Astrocyte (in vitro differentiated cells and primary cell): ENCODE results near the gene ARPP21.

Experiments
- EZH2 ChIP-seq: IDR thresholded peaks from 2 replicates; pipeline ENCODE4 v1.6.1; 2012; ENCODE audit warnings: mild to moderate bottlenecking, low read length, inconsistent platforms; ENCODE audit not compliant: insufficient read depth
- TF ChIP-seq, protein P1 (sequence below): IDR thresholded peaks from 2 replicates; pipeline ENCODE4 v1.5.1; 2011; ENCODE audit warnings: low read depth, mild to moderate bottlenecking, inconsistent platforms, low read length, moderate library complexity; ENCODE audit not compliant: insufficient read depth

DNA sequence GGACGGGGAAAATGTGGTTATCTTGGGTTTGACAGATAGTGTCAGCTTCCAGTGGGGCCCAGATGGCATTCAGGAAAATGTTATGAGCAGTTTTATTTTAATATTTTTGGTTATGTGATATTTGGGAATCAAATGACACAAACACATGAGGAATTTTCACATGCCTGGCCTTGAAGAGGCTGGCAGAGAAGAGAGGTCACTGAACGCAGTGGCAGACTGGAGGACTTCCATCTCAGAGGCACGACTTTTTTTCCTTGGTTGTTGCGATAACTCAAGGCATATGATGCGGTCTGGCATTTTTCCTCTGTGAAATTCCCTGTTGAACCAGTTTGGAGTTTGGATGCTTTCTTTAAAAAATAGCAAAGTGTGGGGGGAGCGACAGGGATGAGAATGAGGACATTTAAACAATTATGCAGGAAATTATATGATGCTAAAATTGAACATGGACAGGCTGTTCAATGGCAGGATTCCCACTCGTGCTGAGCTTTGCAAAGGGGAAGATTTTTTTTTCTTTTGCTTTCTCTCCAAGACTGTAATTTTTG is 36.9 kb upstream of the ARPP21 start:
- TF ChIP-seq EZH2 = no peak
- TF ChIP-seq, protein P1, sequence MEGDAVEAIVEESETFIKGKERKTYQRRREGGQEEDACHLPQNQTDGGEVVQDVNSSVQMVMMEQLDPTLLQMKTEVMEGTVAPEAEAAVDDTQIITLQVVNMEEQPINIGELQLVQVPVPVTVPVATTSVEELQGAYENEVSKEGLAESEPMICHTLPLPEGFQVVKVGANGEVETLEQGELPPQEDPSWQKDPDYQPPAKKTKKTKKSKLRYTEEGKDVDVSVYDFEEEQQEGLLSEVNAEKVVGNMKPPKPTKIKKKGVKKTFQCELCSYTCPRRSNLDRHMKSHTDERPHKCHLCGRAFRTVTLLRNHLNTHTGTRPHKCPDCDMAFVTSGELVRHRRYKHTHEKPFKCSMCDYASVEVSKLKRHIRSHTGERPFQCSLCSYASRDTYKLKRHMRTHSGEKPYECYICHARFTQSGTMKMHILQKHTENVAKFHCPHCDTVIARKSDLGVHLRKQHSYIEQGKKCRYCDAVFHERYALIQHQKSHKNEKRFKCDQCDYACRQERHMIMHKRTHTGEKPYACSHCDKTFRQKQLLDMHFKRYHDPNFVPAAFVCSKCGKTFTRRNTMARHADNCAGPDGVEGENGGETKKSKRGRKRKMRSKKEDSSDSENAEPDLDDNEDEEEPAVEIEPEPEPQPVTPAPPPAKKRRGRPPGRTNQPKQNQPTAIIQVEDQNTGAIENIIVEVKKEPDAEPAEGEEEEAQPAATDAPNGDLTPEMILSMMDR = no peak
